NCI-H460 (cell line): ENCODE data around the gene ZNF814. TPM values are rescaled to one million over a fixed set of nuclear protein-coding genes. Genes with fewer than 3 reads are reported as not detected.
A peak's percentile ranks its signal among the peaks of the same experiment; 100 is the strongest.
"Not testable (repeated sequence)": the region's sequence is repeated elsewhere in the genome, so short reads cannot be mapped to it uniquely, and the experiment has no call there.

ENCODE experiments used
- DNase-seq: peaks from one replicate; pipeline ENCODE4 v3.0.0-alpha.2; 2016; ENCODE audit warnings: low read depth; ENCODE audit errors: extremely low read depth
- total RNA-seq: library from RNA; depleted of rRNA; stranded (reverse); fragments of >200 nt; shearing (Covaris generic); gene quantifications from 2 replicates; pipeline ENCODE4 v1.2.3, GENCODE V29; 2014

ZNF814 gene
- total RNA-seq, 1 experiment from 2014 or later: 2.5 TPM

- DNase-seq: peak; percentile 85
These were observed 69.2 kb downstream of the ZNF814 start for GRCh38 chr19:57819475-57820148.

GRCh38 chr19:57818378-57818777 is 70.5 kb downstream of the ZNF814 start:
- no peak for DNase-seq

GRCh38 chr19:57817976-57818375 is 70.9 kb downstream of the ZNF814 start:
- DNase-seq: no peak

- DNase-seq: no peak
These were observed 72.2 kb downstream of the ZNF814 start for GRCh38 chr19:57816652-57817051.

GRCh38 chr19:57815247-57816075 is 73.4 kb downstream of the ZNF814 start:
- DNase-seq: no peak

GRCh38 chr19:57814505-57815246 is 74.2 kb downstream of the ZNF814 start, which contains the start of gene ZNF552:
Gene ZNF552 (minus strand): TSS chr19:57814913. CDS start chr19:57814743, 170 bp downstream.
- peak; percentile 86 for DNase-seq

- no peak for DNase-seq
These were observed 74.8 kb downstream of the ZNF814 start for GRCh38 chr19:57813919-57814504.

- DNase-seq: not testable (repeated sequence)
These were observed 75.6 kb downstream of the ZNF814 start for GRCh38 chr19:57812975-57813820.

GRCh38 chr19:57812226-57812625 is 76.6 kb downstream of the ZNF814 start:
- no peak for DNase-seq

- not testable (repeated sequence) for DNase-seq
These were observed 78.2 kb downstream of the ZNF814 start for GRCh38 chr19:57810410-57811295.

- no peak for DNase-seq
These were observed 81.3 kb downstream of the ZNF814 start for GRCh38 chr19:57807541-57807940.

- no peak for DNase-seq
These were observed 85.1 kb downstream of the ZNF814 start for GRCh38 chr19:57803594-57804325.

GRCh38 chr19:57803265-57803593 is 85.6 kb downstream of the ZNF814 start:
- no peak for DNase-seq

GRCh38 chr19:57802269-57802668 is 86.6 kb downstream of the ZNF814 start:
- DNase-seq: no peak

GRCh38 chr19:57800696-57801095 is 88.1 kb downstream of the ZNF814 start:
- no peak for DNase-seq
